ENCODE data around the gene GZMM.

GRCh38 chr19:497869-498510, 45.9 kb upstream of the GZMM start:
- TF ChIP-seq GATA2 (IDR thresholded peaks at IDR 0.05; ENCODE audit: low read depth, low read length) = no peak
- no peak for TF ChIP-seq GATA3 (IDR thresholded peaks at IDR 0.05; ENCODE audit: low read depth, low read length)
